HEK293 (cell line): ENCODE measurements around the gene SLC9A2.

ENCODE experiments used
- REPIN1 ChIP-seq: fragments of 450-650 bp; formaldehyde crosslinking; IDR thresholded peaks from 2 replicates; pipeline ENCODE4 v1.5.1; 2017; ENCODE audit warnings: missing biosample characterization, missing genetic modification characterization, low read depth
- SETDB1 ChIP-seq: IDR thresholded peaks from one replicate; pipeline ENCODE4 v1.6.1; 2017; ENCODE audit warnings: mild to moderate bottlenecking, low read length, moderate library complexity, mixed read lengths; ENCODE audit not compliant: insufficient read length
- TCF7L2 ChIP-seq: IDR thresholded peaks from 2 replicates; pipeline ENCODE4 v1.6.1; 2011; ENCODE audit warnings: low read depth, mild to moderate bottlenecking, inconsistent platforms, low read length, moderate library complexity, borderline replicate concordance
- ZBTB7A ChIP-seq: fragments of 450-650 bp; formaldehyde crosslinking; IDR thresholded peaks from 2 replicates; pipeline ENCODE4 v1.5.1; 2016; ENCODE audit warnings: low read depth, missing biosample characterization, missing genetic modification characterization
- ZFP3 ChIP-seq: fragments of 450-650 bp; formaldehyde crosslinking; IDR thresholded peaks from 2 replicates; pipeline ENCODE4 v1.5.1; 2016; ENCODE audit warnings: low read depth, missing biosample characterization, missing genetic modification characterization
- ZFP41 ChIP-seq: fragments of 450-650 bp; formaldehyde crosslinking; IDR thresholded peaks from 2 replicates; pipeline ENCODE4 v1.5.1; 2016; ENCODE audit warnings: missing biosample characterization, missing genetic modification characterization, borderline replicate concordance
- ZNF138 ChIP-seq: fragments of 450-650 bp; formaldehyde crosslinking; IDR thresholded peaks from 2 replicates; pipeline ENCODE4 v1.5.1; 2016; ENCODE audit warnings: missing biosample characterization, missing genetic modification characterization, borderline replicate concordance
- ZNF146 ChIP-seq: fragments of 450-650 bp; formaldehyde crosslinking; IDR thresholded peaks from 2 replicates; pipeline ENCODE4 v1.5.1; 2016; ENCODE audit warnings: missing biosample characterization, missing genetic modification characterization
- TF ChIP-seq, protein P1 (sequence below): fragments of 450-650 bp; formaldehyde crosslinking; IDR thresholded peaks from 2 replicates; pipeline ENCODE4 v1.5.1; 2016; ENCODE audit warnings: missing biosample characterization, missing genetic modification characterization
- TF ChIP-seq, protein P2 (sequence below): fragments of 450-650 bp; formaldehyde crosslinking; IDR thresholded peaks from 2 replicates; pipeline ENCODE4 v1.5.1; 2016; ENCODE audit warnings: missing biosample characterization, missing genetic modification characterization
- TF ChIP-seq, protein P3 (sequence below): fragments of 450-650 bp; formaldehyde crosslinking; IDR thresholded peaks from 2 replicates; pipeline ENCODE4 v1.5.1; 2016; ENCODE audit warnings: missing biosample characterization, missing genetic modification characterization

DNA sequence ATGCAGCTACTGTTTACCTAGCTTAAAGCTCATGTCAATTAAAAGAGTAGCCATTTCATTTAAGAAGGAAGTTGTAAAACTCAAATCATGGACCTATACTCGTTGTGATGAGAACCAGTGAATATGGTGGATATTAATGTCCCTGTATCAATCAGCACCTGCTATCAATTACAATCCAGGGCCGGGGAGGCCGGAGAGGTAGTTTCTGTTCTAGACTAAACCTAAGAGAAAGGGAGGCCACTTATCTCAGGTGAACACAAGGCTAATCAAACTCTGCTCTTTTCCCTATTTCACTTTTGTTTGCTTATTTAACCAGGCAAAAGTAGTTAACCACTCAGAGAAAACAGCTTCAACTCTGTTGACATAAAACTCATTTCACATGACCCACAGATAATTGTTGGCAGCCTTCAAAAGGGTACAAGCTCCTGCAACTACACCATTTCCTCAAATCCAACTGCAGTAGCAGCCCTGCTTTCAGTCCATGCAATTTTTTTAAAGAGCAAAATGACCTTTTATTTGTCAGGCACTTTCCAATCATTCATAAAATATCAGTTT, 27.8 kb upstream of the SLC9A2 start:
- no peak for TF ChIP-seq ZFP41 (tag by site-specific recombination)
- no peak for TF ChIP-seq ZNF138 (tag by site-specific recombination)
- TF ChIP-seq REPIN1 (tag by site-specific recombination), result no peak
- no peak for TF ChIP-seq ZBTB7A (tag by site-specific recombination)
- TF ChIP-seq, protein P1, sequence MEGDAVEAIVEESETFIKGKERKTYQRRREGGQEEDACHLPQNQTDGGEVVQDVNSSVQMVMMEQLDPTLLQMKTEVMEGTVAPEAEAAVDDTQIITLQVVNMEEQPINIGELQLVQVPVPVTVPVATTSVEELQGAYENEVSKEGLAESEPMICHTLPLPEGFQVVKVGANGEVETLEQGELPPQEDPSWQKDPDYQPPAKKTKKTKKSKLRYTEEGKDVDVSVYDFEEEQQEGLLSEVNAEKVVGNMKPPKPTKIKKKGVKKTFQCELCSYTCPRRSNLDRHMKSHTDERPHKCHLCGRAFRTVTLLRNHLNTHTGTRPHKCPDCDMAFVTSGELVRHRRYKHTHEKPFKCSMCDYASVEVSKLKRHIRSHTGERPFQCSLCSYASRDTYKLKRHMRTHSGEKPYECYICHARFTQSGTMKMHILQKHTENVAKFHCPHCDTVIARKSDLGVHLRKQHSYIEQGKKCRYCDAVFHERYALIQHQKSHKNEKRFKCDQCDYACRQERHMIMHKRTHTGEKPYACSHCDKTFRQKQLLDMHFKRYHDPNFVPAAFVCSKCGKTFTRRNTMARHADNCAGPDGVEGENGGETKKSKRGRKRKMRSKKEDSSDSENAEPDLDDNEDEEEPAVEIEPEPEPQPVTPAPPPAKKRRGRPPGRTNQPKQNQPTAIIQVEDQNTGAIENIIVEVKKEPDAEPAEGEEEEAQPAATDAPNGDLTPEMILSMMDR, result no peak
- no peak for TF ChIP-seq ZFP3 (tag by site-specific recombination)
- TF ChIP-seq SETDB1, result no peak
- TF ChIP-seq, protein P2, sequence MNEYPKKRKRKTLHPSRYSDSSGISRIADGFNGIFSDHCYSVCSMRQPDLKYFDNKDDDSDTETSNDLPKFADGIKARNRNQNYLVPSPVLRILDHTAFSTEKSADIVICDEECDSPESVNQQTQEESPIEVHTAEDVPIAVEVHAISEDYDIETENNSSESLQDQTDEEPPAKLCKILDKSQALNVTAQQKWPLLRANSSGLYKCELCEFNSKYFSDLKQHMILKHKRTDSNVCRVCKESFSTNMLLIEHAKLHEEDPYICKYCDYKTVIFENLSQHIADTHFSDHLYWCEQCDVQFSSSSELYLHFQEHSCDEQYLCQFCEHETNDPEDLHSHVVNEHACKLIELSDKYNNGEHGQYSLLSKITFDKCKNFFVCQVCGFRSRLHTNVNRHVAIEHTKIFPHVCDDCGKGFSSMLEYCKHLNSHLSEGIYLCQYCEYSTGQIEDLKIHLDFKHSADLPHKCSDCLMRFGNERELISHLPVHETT (tag by site-specific recombination), result no peak
- TF ChIP-seq, protein P3, sequence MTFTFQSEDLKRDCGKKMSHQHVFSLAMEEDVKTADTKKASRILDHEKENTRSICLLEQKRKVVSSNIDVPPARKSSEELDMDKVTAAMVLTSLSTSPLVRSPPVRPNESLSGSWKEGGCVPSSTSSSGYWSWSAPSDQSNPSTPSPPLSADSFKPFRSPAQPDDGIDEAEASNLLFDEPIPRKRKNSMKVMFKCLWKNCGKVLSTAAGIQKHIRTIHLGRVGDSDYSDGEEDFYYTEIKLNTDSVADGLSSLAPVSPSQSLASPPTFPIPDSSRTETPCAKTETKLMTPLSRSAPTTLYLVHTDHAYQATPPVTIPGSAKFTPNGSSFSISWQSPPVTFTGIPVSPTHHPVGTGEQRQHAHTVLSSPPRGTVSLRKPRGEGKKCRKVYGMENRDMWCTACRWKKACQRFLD (tag by site-specific recombination), result no peak
- no peak for TF ChIP-seq TCF7L2
- no peak for TF ChIP-seq ZNF146 (tag by site-specific recombination)
